Prostate gland (tissue), 2 donors: Measurements from ENCODE around the gene CLINT1.

Source experiments
- POLR2A ChIP-seq: fragments of 450-650 bp; IDR thresholded peaks from one replicate; pipeline ENCODE4 v1.6.1; 2016; ENCODE audit warnings: antibody characterized with exemption, mild to moderate bottlenecking
- POLR2AphosphoS5 ChIP-seq: sonication (generic); formaldehyde crosslinking; IDR thresholded peaks from one replicate; pipeline ENCODE4 v1.6.1; 2017; ENCODE audit warnings: antibody characterized with exemption
- TF ChIP-seq, protein P1 (sequence below), 4 experiments: fragments of 200-600 bp in 2 of 4; fragments of 450-650 bp in 2 of 4; sonication (generic) in 2 of 4; IDR thresholded peaks; 1 replicate in 3 of 4; 2 replicates in 1 of 4; pipeline ENCODE4 v1.5.1; 2016 to 2019; ENCODE audit warnings: antibody characterized with exemption in 4 of 4, mild to moderate bottlenecking in 2 of 4, moderate library complexity in 2 of 4

DNA sequence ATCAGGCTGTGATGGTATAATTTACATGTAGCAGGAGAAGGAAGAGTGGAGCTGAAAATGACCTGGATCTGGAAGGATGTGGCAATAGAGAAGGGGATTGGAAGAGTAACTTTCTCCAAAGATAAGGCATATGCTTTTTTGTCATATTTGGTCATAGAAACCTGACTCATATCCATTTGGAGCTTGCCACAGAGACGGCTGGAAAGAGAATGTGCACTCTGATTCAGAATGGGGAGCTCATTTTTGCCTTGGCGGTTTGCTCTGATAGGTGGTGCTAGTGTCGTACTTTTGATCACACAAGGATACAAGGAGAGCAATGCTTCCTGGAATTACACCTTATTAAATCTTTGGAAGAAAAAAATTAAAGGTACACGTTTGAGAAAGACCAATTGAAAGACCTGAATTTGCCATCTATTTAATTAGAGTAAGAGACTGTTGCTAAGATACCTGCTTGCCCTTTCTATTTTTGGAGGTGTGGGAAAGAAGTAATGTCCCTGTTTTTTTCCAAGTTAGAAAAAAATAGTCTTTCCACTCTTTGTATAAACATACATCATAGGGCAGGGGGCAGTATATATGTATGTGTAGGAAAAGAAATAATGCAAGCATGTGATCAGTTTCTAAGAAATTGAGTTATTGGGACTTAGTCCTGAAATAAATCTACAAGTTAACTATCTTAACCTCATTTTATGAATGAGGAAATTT is 110.0 kb downstream of the CLINT1 start:
- TF ChIP-seq, protein P1, sequence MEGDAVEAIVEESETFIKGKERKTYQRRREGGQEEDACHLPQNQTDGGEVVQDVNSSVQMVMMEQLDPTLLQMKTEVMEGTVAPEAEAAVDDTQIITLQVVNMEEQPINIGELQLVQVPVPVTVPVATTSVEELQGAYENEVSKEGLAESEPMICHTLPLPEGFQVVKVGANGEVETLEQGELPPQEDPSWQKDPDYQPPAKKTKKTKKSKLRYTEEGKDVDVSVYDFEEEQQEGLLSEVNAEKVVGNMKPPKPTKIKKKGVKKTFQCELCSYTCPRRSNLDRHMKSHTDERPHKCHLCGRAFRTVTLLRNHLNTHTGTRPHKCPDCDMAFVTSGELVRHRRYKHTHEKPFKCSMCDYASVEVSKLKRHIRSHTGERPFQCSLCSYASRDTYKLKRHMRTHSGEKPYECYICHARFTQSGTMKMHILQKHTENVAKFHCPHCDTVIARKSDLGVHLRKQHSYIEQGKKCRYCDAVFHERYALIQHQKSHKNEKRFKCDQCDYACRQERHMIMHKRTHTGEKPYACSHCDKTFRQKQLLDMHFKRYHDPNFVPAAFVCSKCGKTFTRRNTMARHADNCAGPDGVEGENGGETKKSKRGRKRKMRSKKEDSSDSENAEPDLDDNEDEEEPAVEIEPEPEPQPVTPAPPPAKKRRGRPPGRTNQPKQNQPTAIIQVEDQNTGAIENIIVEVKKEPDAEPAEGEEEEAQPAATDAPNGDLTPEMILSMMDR (IDR thresholded peaks at IDR 0.05), result no peak
- TF ChIP-seq POLR2A (no peak), POLR2AphosphoS5 (no peak)
